Stimulated activated CD8-positive, alpha-beta memory T cell treated with anti-CD3 and anti-CD28 coated beads, Interleukin-15, amount 100 ng/mL, for 1 hour (primary cell): ENCODE data around the gene SMCR8.
"Not testable (repeated sequence)": the region's sequence is repeated elsewhere in the genome, so short reads cannot be mapped to it uniquely, and the experiment has no call there.

Experiments used
- DNase-seq: peaks from one replicate; pipeline ENCODE4 v3.0.0-alpha.2; 2020; ENCODE audit warnings: low read depth

The SMCR8 gene

DNA sequence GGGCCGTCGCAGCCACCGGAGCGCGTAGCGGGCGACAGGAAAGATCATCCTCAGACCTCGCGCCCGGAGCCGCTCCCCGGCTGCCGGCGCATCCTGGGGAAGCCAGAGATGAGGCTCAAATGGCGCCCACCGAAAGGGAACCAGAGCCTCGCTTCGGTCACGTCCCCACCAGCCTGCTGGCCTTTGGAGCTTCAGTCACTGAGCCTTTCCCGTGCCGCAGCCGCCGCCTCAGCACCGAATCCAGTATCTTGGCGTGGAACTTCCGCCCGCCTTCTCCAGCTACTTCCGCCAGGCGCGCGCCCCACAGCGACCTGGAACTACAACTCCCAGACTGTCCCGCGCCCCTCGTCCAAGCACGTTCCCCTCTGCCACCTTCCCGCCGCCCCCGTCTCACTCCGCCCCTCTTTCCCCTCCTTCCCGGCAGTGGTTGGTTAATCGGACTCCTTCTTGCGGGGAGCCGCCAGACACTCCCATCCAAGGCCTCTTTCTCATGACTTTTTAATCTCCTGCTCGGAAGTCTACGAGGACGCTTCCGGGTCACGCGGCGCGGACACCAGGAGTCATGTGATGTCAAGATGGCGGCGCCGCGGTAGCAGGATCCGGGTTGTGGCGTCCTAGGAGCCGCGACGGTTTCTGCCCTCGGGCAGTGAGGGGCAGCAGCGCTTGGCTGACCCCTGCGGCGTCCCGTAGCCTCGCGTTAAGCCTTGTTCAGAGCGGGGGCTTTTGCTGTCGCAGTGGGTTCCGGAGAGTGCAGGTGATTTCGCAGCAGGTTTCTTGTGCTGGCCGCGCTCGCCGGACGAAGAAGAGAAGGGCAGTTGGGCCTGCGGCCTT lies at the start of gene SMCR8, which contains the start of gene TOP3A:
Gene SMCR8, plus strand, starts transcription at position 563 of the 831 bp plus-strand sequence. CDS start 497 bp downstream, outside the sequence.
Gene TOP3A, minus strand, starts transcription at position 264 of the 831 bp plus-strand sequence. Its CDS starts 216 bp downstream, at position 48.
- DNase-seq: peak; percentile 95

DNA sequence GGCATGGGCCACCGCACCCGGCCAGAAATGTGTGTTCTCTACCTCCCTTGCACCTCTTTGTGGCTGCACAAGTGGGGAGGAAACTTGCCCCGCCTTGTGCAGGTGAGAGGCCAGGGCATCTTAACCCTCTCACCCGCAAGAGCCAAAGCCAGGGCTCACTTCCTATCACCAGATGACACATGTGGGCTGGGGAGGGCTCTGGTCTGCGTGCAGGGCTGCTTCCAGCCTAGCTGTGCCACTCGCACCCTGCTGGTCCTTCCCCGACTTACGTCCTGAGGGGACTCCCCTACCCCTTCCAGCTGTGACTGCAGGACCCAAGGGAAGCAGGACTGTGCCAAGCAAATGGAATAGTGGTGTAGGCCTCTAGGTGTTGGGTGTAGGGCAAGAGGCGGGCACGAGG lies 47.7 kb upstream of the SMCR8 start:
- no peak for DNase-seq

- DNase-seq: no peak
Observed at GRCh38 chr17:18267927-18268711, 47.0 kb upstream of the SMCR8 start.

- no peak for DNase-seq
Observed at GRCh38 chr17:18270046-18270931, 44.8 kb upstream of the SMCR8 start.

- DNase-seq: no peak
Observed at GRCh38 chr17:18277076-18277475, 38.0 kb upstream of the SMCR8 start.

DNA sequence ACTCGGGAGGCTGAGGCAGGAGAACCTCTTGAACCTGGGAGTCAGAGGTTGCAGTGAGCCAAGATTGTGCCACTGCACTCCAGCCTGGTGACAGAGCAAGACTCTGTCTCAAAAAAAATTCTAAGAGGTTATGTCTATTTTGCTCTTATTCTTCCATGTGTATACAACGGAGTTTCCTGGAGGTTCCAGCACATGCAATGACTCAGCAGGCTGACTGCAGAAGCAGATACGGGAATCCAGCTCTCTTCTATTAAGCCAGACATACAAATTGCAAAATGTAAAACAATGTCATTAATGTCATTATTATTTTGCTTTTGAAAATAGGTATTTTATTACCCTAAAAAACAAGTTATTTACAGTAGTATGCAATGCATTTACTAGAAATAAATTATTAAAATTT lies 36.2 kb upstream of the SMCR8 start:
- DNase-seq: no peak

- DNase-seq: no peak
Observed at GRCh38 chr17:18280249-18280648, 34.8 kb upstream of the SMCR8 start.

DNA sequence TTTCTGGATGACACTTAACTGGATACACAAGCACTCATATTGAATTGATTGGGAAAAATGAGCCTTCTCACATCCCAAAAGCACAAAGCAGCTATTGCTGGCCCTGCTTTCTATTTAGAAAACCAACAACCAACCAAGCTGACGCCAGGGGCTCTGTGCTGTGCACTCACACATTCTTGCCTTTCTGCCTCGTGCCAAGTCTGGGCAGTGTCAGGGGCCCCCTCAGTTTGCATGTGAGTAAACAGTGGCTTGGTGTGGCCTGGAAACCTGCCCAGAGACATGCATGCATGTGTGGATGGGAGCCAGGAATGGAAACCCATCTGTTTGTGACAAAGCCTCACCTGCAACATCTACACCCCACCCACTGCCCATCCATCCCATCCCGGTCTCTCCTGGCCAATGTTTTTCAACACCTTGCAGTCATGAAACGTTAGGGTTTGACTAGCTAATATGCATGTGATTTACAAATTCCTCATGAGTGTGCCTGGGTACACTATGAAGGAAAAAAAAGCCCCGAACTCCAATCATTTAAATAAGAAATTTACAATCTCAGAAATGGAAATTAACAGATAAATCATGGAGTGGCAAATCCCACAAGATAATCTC lies 34.2 kb upstream of the SMCR8 start:
- DNase-seq: no peak

DNA sequence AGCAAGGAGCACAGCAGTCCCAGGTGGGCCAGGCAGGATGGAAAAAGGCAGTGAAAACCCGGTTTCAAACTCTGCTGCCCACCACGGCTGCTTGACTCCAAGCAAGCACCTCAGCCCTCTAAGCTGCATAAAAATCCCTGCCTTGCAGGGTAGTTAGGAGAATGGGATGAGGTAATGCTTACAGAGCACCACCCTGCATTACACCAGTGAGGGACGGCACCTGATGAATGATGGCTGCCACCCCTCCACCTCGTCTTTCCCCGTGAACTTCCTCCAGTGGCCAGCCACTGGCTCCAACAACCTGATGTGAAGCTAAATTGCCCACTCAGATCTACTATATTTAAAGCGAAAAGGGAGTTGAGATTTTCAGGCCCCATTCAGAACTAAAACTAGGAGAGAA lies 33.3 kb upstream of the SMCR8 start:
- no peak for DNase-seq

GRCh38 chr17:18285296-18285695 lies 29.8 kb upstream of the SMCR8 start:
- no peak for DNase-seq

DNA sequence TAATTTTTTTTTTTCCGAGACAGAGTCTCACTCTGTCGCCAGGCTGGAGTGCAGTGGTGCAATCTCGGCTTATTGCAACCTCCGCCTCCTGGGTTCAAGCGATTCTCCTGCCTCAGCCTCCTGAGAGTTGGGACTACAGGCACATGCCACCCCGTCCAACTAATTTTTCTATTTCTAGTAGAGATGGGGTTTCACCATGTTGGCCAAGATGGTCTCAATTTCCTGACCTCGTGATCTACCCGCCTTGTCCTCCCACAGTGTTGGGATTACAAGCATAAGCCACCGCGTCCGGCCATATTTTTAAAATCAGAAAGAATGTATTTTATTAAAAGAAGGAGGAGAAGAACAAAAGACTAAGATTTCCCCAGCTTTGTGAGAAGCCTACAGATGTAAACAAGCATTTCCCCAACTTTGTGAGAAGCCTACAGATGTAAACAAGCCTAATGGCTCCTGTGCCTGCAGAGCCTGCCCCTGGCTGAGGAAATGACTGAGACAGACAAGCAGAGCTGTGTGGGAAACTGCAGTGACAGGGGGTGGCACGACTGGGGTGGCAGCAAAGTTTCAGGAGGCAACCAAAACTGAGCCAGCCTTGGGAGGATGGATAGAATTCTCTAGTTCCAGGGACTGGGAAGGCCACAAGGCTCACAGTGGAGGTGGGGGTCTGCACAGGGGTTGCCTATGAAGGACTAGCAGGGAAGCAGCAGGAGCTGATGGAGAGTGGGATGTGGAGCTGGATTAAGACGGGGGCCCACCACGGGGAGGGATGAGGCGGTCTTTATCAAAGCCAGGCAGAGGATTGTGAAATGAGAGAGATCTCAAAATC lies 23.2 kb upstream of the SMCR8 start:
- DNase-seq: no peak

DNA sequence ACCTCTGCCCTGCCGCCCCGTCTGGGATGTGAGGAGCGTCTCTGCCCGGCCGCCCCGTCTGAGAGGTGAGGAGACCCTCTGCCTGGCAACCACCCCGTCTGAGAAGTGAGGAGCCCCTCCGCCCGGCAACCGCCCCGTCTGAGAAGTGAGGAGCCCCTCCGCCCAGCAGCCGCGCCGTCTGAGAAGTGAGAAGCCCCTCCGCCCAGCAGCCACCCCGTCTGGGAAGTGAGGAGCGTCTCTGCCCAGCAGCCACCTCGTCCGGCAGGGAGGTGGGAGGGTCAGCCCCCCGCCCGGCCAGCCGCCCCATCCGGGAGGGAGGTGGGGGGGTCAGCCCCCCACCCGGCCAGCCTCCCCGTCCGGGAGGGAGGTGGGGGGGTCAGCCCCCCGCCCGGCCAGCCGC lies 17.0 kb upstream of the SMCR8 start:
- not testable (repeated sequence) for DNase-seq

GRCh38 chr17:18300725-18301480 lies 14.2 kb upstream of the SMCR8 start:
- DNase-seq: no peak

- DNase-seq: not testable (repeated sequence)
Observed at GRCh38 chr17:18303206-18303605, 11.9 kb upstream of the SMCR8 start.

- no peak for DNase-seq
Observed at GRCh38 chr17:18309202-18309601, 5.9 kb upstream of the SMCR8 start.

DNA sequence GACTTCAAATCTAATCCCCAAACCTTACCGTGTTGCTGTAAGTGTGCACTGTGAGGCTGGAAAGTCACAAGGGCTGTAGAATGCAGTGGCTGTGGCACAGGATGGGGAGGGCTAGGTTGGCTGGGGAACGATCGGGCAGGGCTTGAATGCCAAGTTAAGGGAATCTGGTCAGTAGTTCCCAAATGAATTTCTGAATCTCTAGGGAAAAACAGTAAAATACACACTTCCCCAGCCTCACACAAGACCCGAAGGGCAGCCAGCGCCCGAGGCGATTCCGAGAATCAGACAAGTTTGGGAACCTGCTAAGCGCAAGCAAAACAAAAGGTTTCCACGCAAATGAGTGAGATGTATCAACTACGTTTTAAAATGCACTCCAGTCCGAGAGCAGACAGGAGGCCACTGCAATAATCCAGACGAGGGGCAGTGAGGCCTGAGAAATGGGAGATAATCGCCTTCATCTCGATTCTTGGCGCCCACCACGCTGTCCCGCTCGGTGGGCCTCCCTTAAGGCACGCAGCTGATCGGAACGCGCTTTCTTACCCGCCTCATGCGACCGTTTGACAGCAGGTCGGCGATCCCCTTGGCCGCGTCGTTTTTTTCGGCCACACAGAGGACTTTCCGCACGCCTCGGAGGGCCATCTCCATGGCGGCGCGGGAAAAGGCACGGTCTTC lies 898 bp upstream of the SMCR8 start:
- no peak for DNase-seq

DNA sequence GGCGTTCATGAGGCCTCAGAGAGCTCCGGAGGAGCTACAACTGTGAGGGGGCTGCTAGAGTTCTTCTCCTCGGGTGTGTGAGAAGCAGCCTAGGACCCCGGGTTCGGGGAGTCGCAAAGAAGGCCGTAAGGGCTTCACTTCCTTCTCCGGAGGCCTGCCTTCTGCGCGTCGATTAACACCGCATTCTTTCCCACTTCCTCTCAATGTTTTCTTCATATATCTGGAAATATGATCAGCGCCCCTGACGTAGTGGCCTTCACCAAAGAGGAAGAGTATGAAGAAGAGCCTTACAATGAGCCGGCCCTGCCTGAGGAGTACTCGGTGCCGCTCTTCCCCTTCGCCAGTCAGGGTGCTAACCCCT lies 449 bp downstream of the SMCR8 start:
- peak; percentile 8 for DNase-seq

GRCh38 chr17:18315961-18316360 lies 868 bp downstream of the SMCR8 start:
- DNase-seq: no peak

GRCh38 chr17:18318117-18318516 lies 3.0 kb downstream of the SMCR8 start:
- no peak for DNase-seq
